ENCODE measurements around the gene IGF2BP3. TPM values are rescaled to one million over a fixed set of nuclear protein-coding genes. Genes with fewer than 3 reads are reported as not detected.

IGF2BP3 gene
- total and polyA plus RNA-seq, 4 donors = 0.18 to 60.2 (median 1.5) TPM

GRCh38 chr7:23285657-23286646 is 184.3 kb downstream of the IGF2BP3 start:
- Histone ChIP-seq H3K27ac (ENCODE audit: low read depth in 1 of 2, low read length in 1 of 2) (no peak overlapping the region), H3K27me3 (ENCODE audit: control insufficient read depth in 3 of 3, insufficient read depth in 3 of 3, low read length in 2 of 3) (no peaks in the 10 kb centered on the region), H3K9ac (ENCODE audit: insufficient read depth in 1 of 2, low read length in 2 of 2) (no peak overlapping the region), H3K36me3 (ENCODE audit: control insufficient read depth in 4 of 4, insufficient read depth in 4 of 4, low read length in 4 of 4) (no peaks in the 10 kb centered on the region), H3K4me1 (ENCODE audit: control insufficient read depth in 5 of 5, insufficient read depth in 5 of 5, low read length in 5 of 5) (no peaks in the 10 kb centered on the region), H3K9me3 (ENCODE audit: control insufficient read depth in 4 of 4, insufficient read depth in 3 of 4, low read length in 3 of 4) (no peaks in the 10 kb centered on the region), H3K4me3 (no peak overlapping the region)
- ATAC-seq (ENCODE audit: insufficient read depth, low FRiP score) (no peak), DNase-seq (no peak)
- TF ChIP-seq CTCF (IDR thresholded peaks at IDR 0.05; ENCODE audit: control extremely low read depth, extremely low read depth) = no peak
- WGBS, 2 donors = 75 to 81% methylated on average over 17 to 18 of the region's 18 CpGs

GRCh38 chr7:23284871-23285270 is 185.4 kb downstream of the IGF2BP3 start:
- Histone ChIP-seq H3K9me3 (ENCODE audit: control insufficient read depth in 4 of 4, insufficient read depth in 3 of 4, low read length in 3 of 4) (no peaks in the 10 kb centered on the region), H3K27me3 (ENCODE audit: control insufficient read depth in 3 of 3, insufficient read depth in 3 of 3, low read length in 2 of 3) (no peaks in the 10 kb centered on the region), H3K4me3 (no peak overlapping the region), H3K27ac (ENCODE audit: low read depth in 1 of 2, low read length in 1 of 2) (no peak overlapping the region), H3K9ac (ENCODE audit: insufficient read depth in 1 of 2, low read length in 2 of 2) (no peak overlapping the region), H3K4me1 (ENCODE audit: control insufficient read depth in 5 of 5, insufficient read depth in 5 of 5, low read length in 5 of 5) (no peaks in the 10 kb centered on the region), H3K36me3 (ENCODE audit: control insufficient read depth in 4 of 4, insufficient read depth in 4 of 4, low read length in 4 of 4) (peaks cover 0 to 3% (median 0%) of the 10 kb centered on the region in 4 donors)
- TF ChIP-seq CTCF (IDR thresholded peaks at IDR 0.05; ENCODE audit: control extremely low read depth, extremely low read depth) = no peak
- DNase-seq (no peak), ATAC-seq (ENCODE audit: insufficient read depth, low FRiP score) (no peak)
- WGBS, 2 donors = 98% methylated on average over 2 of the region's 2 CpGs

- no peak for ATAC-seq (ENCODE audit: insufficient read depth, low FRiP score)
- no peak for TF ChIP-seq CTCF (IDR thresholded peaks at IDR 0.05; ENCODE audit: control extremely low read depth, extremely low read depth)
- no peak overlapping the region for H3K9ac ChIP-seq (ENCODE audit: insufficient read depth in 1 of 2, low read length in 2 of 2)
- no peaks in the 10 kb centered on the region for H3K9me3 ChIP-seq (ENCODE audit: control insufficient read depth in 4 of 4, insufficient read depth in 3 of 4, low read length in 3 of 4)
- H3K27me3 ChIP-seq (ENCODE audit: control insufficient read depth in 3 of 3, insufficient read depth in 3 of 3, low read length in 2 of 3) = no peaks in the 10 kb centered on the region
- no peaks in the 10 kb centered on the region for H3K4me1 ChIP-seq (ENCODE audit: control insufficient read depth in 5 of 5, insufficient read depth in 5 of 5, low read length in 5 of 5)
- H3K36me3 ChIP-seq (ENCODE audit: control insufficient read depth in 4 of 4, insufficient read depth in 4 of 4, low read length in 4 of 4) = peaks cover 0 to 3% (median 0%) of the 10 kb centered on the region in 4 donors
- H3K27ac ChIP-seq (ENCODE audit: low read depth in 1 of 2, low read length in 1 of 2) = no peak overlapping the region
- WGBS, 2 donors = 92 to 94% methylated on average over 4 of the region's 4 CpGs
- H3K4me3 ChIP-seq = no peak overlapping the region
- no peak for DNase-seq
Observed at GRCh38 chr7:23283086-23283485, 187.2 kb downstream of the IGF2BP3 start.

Measured in lung (tissue), 12 donors.